KMS-11 (cell line): Measurements from ENCODE around the gene PDE11A.

Experiments used
- H2AFZ ChIP-seq: fragments of 200-600 bp; sonication (generic); 2 replicates; pipeline ENCODE4 v1.6.1; 2016; ENCODE audit warnings: antibody characterized with exemption, mixed run types, low read depth
- H3K27ac ChIP-seq: fragments of 200-600 bp; sonication (generic); 2 replicates; pipeline ENCODE4 v1.6.1; 2016; ENCODE audit warnings: mild to moderate bottlenecking, mixed run types
- H3K27me3 ChIP-seq: fragments of 200-600 bp; sonication (generic); 2 replicates; pipeline ENCODE4 v1.6.1; 2017; ENCODE audit warnings: mild to moderate bottlenecking, low read depth, mixed run types, moderate library complexity; ENCODE audit not compliant: insufficient read depth
- H3K36me3 ChIP-seq: fragments of 200-600 bp; sonication (generic); 2 replicates; pipeline ENCODE4 v1.6.1; 2017; ENCODE audit warnings: mild to moderate bottlenecking, mixed run types; ENCODE audit not compliant: insufficient read depth
- H3K4me1 ChIP-seq: fragments of 200-600 bp; sonication (generic); 2 replicates; pipeline ENCODE4 v1.6.1; 2016; ENCODE audit warnings: mild to moderate bottlenecking, low read depth, mixed run types; ENCODE audit not compliant: poor library complexity, severe bottlenecking
- H3K4me2 ChIP-seq: fragments of 200-600 bp; sonication (generic); 2 replicates; pipeline ENCODE4 v1.7.0; 2016; ENCODE audit warnings: mild to moderate bottlenecking, mixed run types
- H3K4me3 ChIP-seq: fragments of 200-600 bp; sonication (generic); IDR thresholded peaks from 2 replicates; pipeline ENCODE4 v1.6.1; 2017; ENCODE audit warnings: low read depth, low read length, mixed read lengths; ENCODE audit not compliant: insufficient read depth
- H3K79me2 ChIP-seq: fragments of 200-600 bp; sonication (generic); 2 replicates; pipeline ENCODE4 v1.6.1; 2016; ENCODE audit warnings: low read depth, mixed run types; ENCODE audit not compliant: insufficient read depth
- H3K9ac ChIP-seq: fragments of 200-600 bp; sonication (generic); 2 replicates; pipeline ENCODE4 v1.6.1; 2016; ENCODE audit warnings: mild to moderate bottlenecking, mixed run types
- H4K20me1 ChIP-seq: fragments of 200-600 bp; sonication (generic); 2 replicates; pipeline ENCODE4 v1.6.1; 2016; ENCODE audit warnings: mild to moderate bottlenecking, mixed run types; ENCODE audit not compliant: insufficient read depth
- CTCF ChIP-seq: fragments of 200-600 bp; sonication (generic); conservative IDR thresholded peaks from 2 replicates; pipeline ENCODE4 v1.6.1; 2017; ENCODE audit warnings: low read depth, mild to moderate bottlenecking, antibody characterized with exemption, low read length, moderate library complexity, mixed read lengths

PDE11A gene

DNA sequence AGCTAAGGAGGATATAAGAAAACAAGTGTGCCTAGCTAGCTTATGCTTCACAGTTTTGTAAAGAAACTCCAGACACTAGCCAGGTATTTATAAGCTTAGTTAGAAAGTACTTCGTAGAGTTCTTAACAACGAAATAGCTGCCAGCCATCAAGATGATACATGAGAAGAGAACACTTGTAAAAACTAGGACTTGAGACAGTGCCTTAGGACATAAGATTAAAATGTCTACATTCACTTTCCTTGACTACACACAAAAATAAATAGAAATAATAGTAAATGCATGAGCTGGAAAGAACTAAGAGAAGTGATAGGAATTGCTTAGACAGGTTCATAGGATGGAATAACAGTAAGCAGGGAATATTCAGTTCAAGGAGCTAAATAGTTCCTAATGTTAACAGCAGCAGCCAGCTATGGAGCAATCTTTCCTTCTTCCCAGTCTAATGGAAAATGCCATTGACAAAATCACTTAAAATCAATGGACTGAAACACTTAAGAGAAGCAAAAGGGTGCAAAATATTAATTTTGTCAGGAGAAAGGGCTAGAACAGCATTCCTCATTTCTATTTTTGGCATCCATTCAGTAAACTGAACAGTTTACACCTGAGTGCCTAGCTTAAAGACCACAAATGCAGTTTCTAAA is 186.6 kb downstream of the PDE11A start:
- Histone ChIP-seq H3K36me3 (no peaks in the 10 kb centered on the region), H3K79me2 (no peaks in the 10 kb centered on the region), H3K4me3 (no peak overlapping the region), H3K27me3 (no peaks in the 10 kb centered on the region), H3K4me2 (peak overlapping the region; percentile 35; the same call in 1 of the 2 replicates), H3K9ac (no peak overlapping the region), H3K27ac (no peak overlapping the region), H3K4me1 (peaks cover 20% of the 10 kb centered on the region), H4K20me1 (no peaks in the 10 kb centered on the region), H2AFZ (no peak overlapping the region)
- TF ChIP-seq CTCF: no peak

- peaks cover 41% of the 10 kb centered on the region for H3K4me1 ChIP-seq
- H3K27me3 ChIP-seq: no peaks in the 10 kb centered on the region
- H2AFZ ChIP-seq: no peak overlapping the region
- H3K4me3 ChIP-seq: no peak overlapping the region
- H3K4me2 ChIP-seq: no peak overlapping the region
- TF ChIP-seq CTCF: no peak
- no peaks in the 10 kb centered on the region for H3K36me3 ChIP-seq
- H4K20me1 ChIP-seq: no peaks in the 10 kb centered on the region
- no peak overlapping the region for H3K27ac ChIP-seq
- H3K9ac ChIP-seq: no peak overlapping the region
- no peaks in the 10 kb centered on the region for H3K79me2 ChIP-seq
Measured at GRCh38 chr2:177883177-177883576, 189.4 kb downstream of the PDE11A start.

GRCh38 chr2:177882501-177882900 is 190.1 kb downstream of the PDE11A start:
- no peak for TF ChIP-seq CTCF
- H3K4me2 ChIP-seq: no peak overlapping the region
- no peaks in the 10 kb centered on the region for H3K79me2 ChIP-seq

DNA sequence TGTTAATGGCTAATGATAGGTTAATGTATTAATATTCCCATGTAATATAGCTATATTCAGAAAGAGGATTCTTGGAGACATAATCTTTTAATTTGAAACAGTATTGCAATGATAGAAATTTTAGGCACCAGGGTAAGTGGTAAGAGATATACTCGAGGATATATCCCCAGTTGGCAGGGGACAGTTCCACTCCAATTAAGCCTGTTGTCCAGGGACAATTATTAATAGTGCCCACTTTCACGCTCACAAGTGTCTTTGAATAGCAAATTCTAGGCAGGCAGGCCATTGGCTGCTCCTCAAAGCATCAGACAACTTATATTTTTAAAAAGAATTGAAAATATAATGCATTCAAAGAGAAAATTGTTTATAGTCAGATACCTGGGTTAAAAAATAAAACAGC is 190.7 kb downstream of the PDE11A start:
- H3K36me3 ChIP-seq: no peaks in the 10 kb centered on the region

More at GRCh38 chr2:177882501-177882900, 190.1 kb downstream of the PDE11A start:
- H3K27ac ChIP-seq: no peak overlapping the region
- H3K4me3 ChIP-seq: no peak overlapping the region
- H3K4me1 ChIP-seq: peaks cover 48% of the 10 kb centered on the region
- no peak overlapping the region for H3K9ac ChIP-seq
- H2AFZ ChIP-seq: no peak overlapping the region
- no peaks in the 10 kb centered on the region for H4K20me1 ChIP-seq
- H3K36me3 ChIP-seq: no peaks in the 10 kb centered on the region
- H3K27me3 ChIP-seq: no peaks in the 10 kb centered on the region

More for the DNA sequence above, 190.7 kb downstream of the PDE11A start:
- TF ChIP-seq CTCF: no peak
- Histone ChIP-seq H3K27ac (no peak overlapping the region), H3K79me2 (no peaks in the 10 kb centered on the region), H3K4me2 (no peak overlapping the region), H3K27me3 (no peaks in the 10 kb centered on the region), H2AFZ (no peak overlapping the region), H3K4me3 (no peak overlapping the region), H4K20me1 (no peaks in the 10 kb centered on the region), H3K9ac (no peak overlapping the region), H3K4me1 (peaks cover 48% of the 10 kb centered on the region)
